GM23248 (cell line): ENCODE results near the gene PLXDC1. TPM values are rescaled to one million over a fixed set of nuclear protein-coding genes. Genes with fewer than 3 reads are reported as not detected.
"Not testable (repeated sequence)": the region's sequence is repeated elsewhere in the genome, so short reads cannot be mapped to it uniquely, and the experiment has no call there.

Source experiments
- DNase-seq: peaks from one replicate; pipeline ENCODE4 v3.0.0-alpha.2; 2015
- H2AFZ ChIP-seq: fragments of 200-600 bp; sonication (generic); 2 replicates; pipeline ENCODE4 v1.6.1; 2016; ENCODE audit warnings: antibody characterized with exemption
- H3F3A ChIP-seq: fragments of 200-600 bp; sonication (generic); 2 replicates; pipeline ENCODE4 v1.6.1; 2016; ENCODE audit warnings: mild to moderate bottlenecking, antibody characterized with exemption, mixed run types; ENCODE audit not compliant: insufficient read depth
- H3K27ac ChIP-seq: fragments of 200-600 bp; sonication (generic); 2 replicates; pipeline ENCODE4 v1.5.1; 2016; ENCODE audit warnings: mild to moderate bottlenecking
- H3K27me3 ChIP-seq: fragments of 200-600 bp; sonication (generic); replicated peaks from 2 replicates; pipeline ENCODE4 v1.6.1; 2016; ENCODE audit warnings: mild to moderate bottlenecking; ENCODE audit not compliant: insufficient read depth
- H3K36me3 ChIP-seq: fragments of 200-600 bp; sonication (generic); 2 replicates; pipeline ENCODE4 v1.6.1; 2016; ENCODE audit warnings: low read depth, mild to moderate bottlenecking
- H3K4me1 ChIP-seq: fragments of 200-600 bp; sonication (generic); 2 replicates; pipeline ENCODE4 v1.6.1; 2016; ENCODE audit warnings: mild to moderate bottlenecking; ENCODE audit not compliant: insufficient read depth
- H3K4me2 ChIP-seq: fragments of 200-600 bp; sonication (generic); one replicate; pipeline ENCODE4 v1.6.1; 2016; ENCODE audit warnings: mild to moderate bottlenecking; ENCODE audit not compliant: unreplicated experiment
- H3K4me3 ChIP-seq: fragments of 200-600 bp; sonication (generic); 2 replicates; pipeline ENCODE4 v1.5.1; 2016; ENCODE audit warnings: mild to moderate bottlenecking
- H3K79me2 ChIP-seq: fragments of 200-600 bp; sonication (generic); 2 replicates; pipeline ENCODE4 v1.6.1; 2016; ENCODE audit warnings: mild to moderate bottlenecking; ENCODE audit not compliant: insufficient read depth
- H3K9ac ChIP-seq: fragments of 200-600 bp; sonication (generic); 2 replicates; pipeline ENCODE4 v1.6.1; 2016; ENCODE audit warnings: mild to moderate bottlenecking
- H3K9me2 ChIP-seq: fragments of 200-600 bp; sonication (generic); 2 replicates; pipeline ENCODE4 v1.6.1; 2016; ENCODE audit warnings: mixed run types, mild to moderate bottlenecking, moderate library complexity; ENCODE audit not compliant: insufficient read depth
- H3K9me3 ChIP-seq: fragments of 200-600 bp; sonication (generic); one replicate; pipeline ENCODE4 v1.6.1; 2017; ENCODE audit warnings: low read depth
- H4K20me1 ChIP-seq: fragments of 200-600 bp; sonication (generic); 2 replicates; pipeline ENCODE4 v1.6.0; 2016; ENCODE audit not compliant: insufficient read depth
- EZH2 ChIP-seq: fragments of 200-600 bp; sonication (generic); IDR thresholded peaks from 2 replicates; pipeline ENCODE4 v1.6.1; 2018; ENCODE audit warnings: antibody characterized with exemption, mild to moderate bottlenecking; ENCODE audit not compliant: insufficient read depth, poor library complexity, severe bottlenecking
- EZH2phosphoT487 ChIP-seq: fragments of 200-600 bp; sonication (generic); IDR thresholded peaks from 2 replicates; pipeline ENCODE4 v1.6.1; 2018; ENCODE audit warnings: antibody characterized with exemption, moderate library complexity, mild to moderate bottlenecking, low read depth; ENCODE audit not compliant: insufficient read depth
- WGBS, 2 experiments: methylation state at CpG; one replicate each; pipeline ENCODE4 v1.1.6; 2015 to 2017; ENCODE audit warnings: low lambda C conversion rate in 2 of 2, low coverage in 1 of 2; ENCODE audit errors: missing lambda C conversion rate in 2 of 2; 5-methylcytosine and 5-hydroxymethylcytosine counted together
- in situ Hi-C: fragments of 300-500 bp; cut with MboI; formaldehyde crosslinking; loops from 2 replicates; pipeline ENCODE4 v1.15.0; 2020
- polyA plus RNA-seq: library from polyadenylated mRNA; unstranded; fragments of >200 nt; fragmentation: Nextera tagmentation; extraction: Ambion mirVana; gene quantifications from 2 replicates; pipeline ENCODE4 v1.2.1, GENCODE V29; 2016
- total RNA-seq: library from RNA; depleted of rRNA; stranded (reverse); fragments of >200 nt; shearing (Covaris generic); gene quantifications from 2 replicates; pipeline ENCODE4 v1.2.3, GENCODE V29; 2014

Gene PLXDC1
- total and polyA plus RNA-seq, 2 experiments from 2014 or later = 0.24 TPM; not detected in 1

- H3K9ac ChIP-seq = no peak overlapping the region
- no peak overlapping the region for H3K4me3 ChIP-seq
- no peak overlapping the region for H3K27ac ChIP-seq
- no peaks in the 10 kb centered on the region for H3K36me3 ChIP-seq
- H3K9me2 ChIP-seq = no peaks in the 10 kb centered on the region
- H3K79me2 ChIP-seq = no peaks in the 10 kb centered on the region
- no peak overlapping the region for H2AFZ ChIP-seq
- no peaks in the 10 kb centered on the region for H4K20me1 ChIP-seq
- H3K4me2 ChIP-seq = no peak overlapping the region
- no peaks in the 10 kb centered on the region for H3F3A ChIP-seq
- H3K4me1 ChIP-seq = no peaks in the 10 kb centered on the region
- TF ChIP-seq EZH2 (no peak), EZH2phosphoT487 (no peak)
- in situ Hi-C loops = no loop called here
- no peaks in the 10 kb centered on the region for H3K27me3 ChIP-seq
- H3K9me3 ChIP-seq = no peaks in the 10 kb centered on the region
- WGBS, 2 experiments = 62 to 70% methylated on average over 12 of the region's 12 CpGs
- no peak for DNase-seq
These were observed 100.3 kb downstream of the PLXDC1 start for GRCh38 chr17:39051001-39051585.

GRCh38 chr17:39045948-39046679 lies 105.3 kb downstream of the PLXDC1 start:
- in situ Hi-C loops = no loop called here
- Histone ChIP-seq H3K79me2 (no peaks in the 10 kb centered on the region), H3K9me2 (no peaks in the 10 kb centered on the region), H3F3A (no peaks in the 10 kb centered on the region), H3K4me3 (no peak overlapping the region), H3K4me1 (no peaks in the 10 kb centered on the region), H2AFZ (no peak overlapping the region), H3K4me2 (no peak overlapping the region), H4K20me1 (no peaks in the 10 kb centered on the region), H3K27me3 (no peaks in the 10 kb centered on the region), H3K9me3 (no peaks in the 10 kb centered on the region), H3K27ac (no peak overlapping the region), H3K36me3 (no peaks in the 10 kb centered on the region), H3K9ac (no peak overlapping the region)
- TF ChIP-seq EZH2 (no peak), EZH2phosphoT487 (no peak)
- DNase-seq = no peak
- WGBS, 2 experiments = 77 to 80% methylated on average over 16 of the region's 16 CpGs

- H3K27ac ChIP-seq = no peak overlapping the region
- H3K27me3 ChIP-seq = no peaks in the 10 kb centered on the region
- WGBS, 2 experiments = 48 to 62% methylated on average over 2 of the region's 2 CpGs
- H3K4me3 ChIP-seq = no peak overlapping the region
- TF ChIP-seq EZH2phosphoT487 = no peak
- no peak for TF ChIP-seq EZH2
- no peak overlapping the region for H3K4me2 ChIP-seq
- in situ Hi-C loops = no loop called here
- no peak overlapping the region for H3K9ac ChIP-seq
- H3K9me3 ChIP-seq = no peaks in the 10 kb centered on the region
- no peak for DNase-seq
- H4K20me1 ChIP-seq = no peaks in the 10 kb centered on the region
- no peaks in the 10 kb centered on the region for H3K79me2 ChIP-seq
- no peaks in the 10 kb centered on the region for H3K4me1 ChIP-seq
- H3K36me3 ChIP-seq = no peaks in the 10 kb centered on the region
- H3K9me2 ChIP-seq = no peaks in the 10 kb centered on the region
- H3F3A ChIP-seq = no peaks in the 10 kb centered on the region
- H2AFZ ChIP-seq = no peak overlapping the region
These were observed 115.4 kb downstream of the PLXDC1 start for GRCh38 chr17:39036009-39036408.

- H2AFZ ChIP-seq, H3F3A ChIP-seq, in situ Hi-C loops, H3K36me3 ChIP-seq, H3K4me2 ChIP-seq, H3K9ac ChIP-seq, H3K79me2 ChIP-seq, H3K27me3 ChIP-seq, H3K4me3 ChIP-seq, H4K20me1 ChIP-seq, H3K9me2 ChIP-seq, H3K4me1 ChIP-seq, H3K27ac ChIP-seq, H3K9me3 ChIP-seq, DNase-seq: not testable (repeated sequence)
- WGBS, 2 experiments = 72 to 76% methylated on average over 16 of the region's 16 CpGs
These were observed 115.9 kb downstream of the PLXDC1 start for GRCh38 chr17:39035578-39035977.

GRCh38 chr17:39028690-39029089 lies 122.7 kb downstream of the PLXDC1 start:
- no peak overlapping the region for H2AFZ ChIP-seq
- WGBS, 2 experiments = 93 to 94% methylated on average over 6 of the region's 6 CpGs
- H3K4me1 ChIP-seq = no peaks in the 10 kb centered on the region
- TF ChIP-seq EZH2phosphoT487 (no peak), EZH2 (no peak)
- H3F3A ChIP-seq = no peaks in the 10 kb centered on the region
- H3K79me2 ChIP-seq = no peaks in the 10 kb centered on the region
- H3K36me3 ChIP-seq = no peaks in the 10 kb centered on the region
- H3K4me3 ChIP-seq = no peak overlapping the region
- no peak for DNase-seq
- no peak overlapping the region for H3K4me2 ChIP-seq
- H3K27me3 ChIP-seq = no peaks in the 10 kb centered on the region
- in situ Hi-C loops = no loop called here
- no peaks in the 10 kb centered on the region for H3K9me3 ChIP-seq
- H3K9ac ChIP-seq = no peak overlapping the region
- H4K20me1 ChIP-seq = no peaks in the 10 kb centered on the region
- no peaks in the 10 kb centered on the region for H3K9me2 ChIP-seq
- H3K27ac ChIP-seq = no peak overlapping the region
